Astrocyte of the cerebellum (primary cell): ENCODE measurements around the gene FUT3.

Experiments used
- DNase-seq: peaks from one replicate; pipeline ENCODE4 v3.0.0-alpha.2; 2011; ENCODE audit warnings: low read depth
- H3K4me3 ChIP-seq: 2 replicates; pipeline ENCODE4 v1.5.1; 2011; ENCODE audit warnings: mild to moderate bottlenecking, low read depth, low read length, moderate library complexity
- in situ Hi-C: cut with HindIII; loops from 2 replicates; pipeline ENCODE4 v1.10.0; 2017; ENCODE audit warnings: low sequenced_read_pairs
- TF ChIP-seq, protein P1 (sequence below): IDR thresholded peaks from 2 replicates; pipeline ENCODE4 v1.5.1; 2012; ENCODE audit warnings: low read length, low read depth, moderate library complexity, mild to moderate bottlenecking; ENCODE audit errors: missing control alignments

The FUT3 gene

DNA sequence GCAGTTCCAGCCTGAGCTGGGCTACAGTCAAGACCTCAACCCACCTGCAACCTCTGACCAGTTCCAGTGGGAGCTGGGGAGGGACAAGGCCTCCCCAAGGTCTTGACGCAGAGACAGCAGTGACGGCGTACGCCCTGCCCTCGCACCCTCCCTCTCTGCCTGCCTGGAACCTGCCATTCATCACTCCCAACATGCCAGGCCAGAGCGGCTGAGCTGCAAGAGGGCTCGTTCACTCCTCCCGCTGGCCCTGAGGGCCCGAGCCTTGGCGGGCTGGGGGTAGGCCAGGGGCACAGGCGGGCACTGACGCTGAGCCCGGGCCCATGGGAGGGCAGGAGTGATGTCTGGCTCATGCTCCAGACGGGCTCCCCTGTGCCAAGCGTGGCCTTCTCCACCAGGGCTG is 44.2 kb upstream of the FUT3 start:
- TF ChIP-seq, protein P1, sequence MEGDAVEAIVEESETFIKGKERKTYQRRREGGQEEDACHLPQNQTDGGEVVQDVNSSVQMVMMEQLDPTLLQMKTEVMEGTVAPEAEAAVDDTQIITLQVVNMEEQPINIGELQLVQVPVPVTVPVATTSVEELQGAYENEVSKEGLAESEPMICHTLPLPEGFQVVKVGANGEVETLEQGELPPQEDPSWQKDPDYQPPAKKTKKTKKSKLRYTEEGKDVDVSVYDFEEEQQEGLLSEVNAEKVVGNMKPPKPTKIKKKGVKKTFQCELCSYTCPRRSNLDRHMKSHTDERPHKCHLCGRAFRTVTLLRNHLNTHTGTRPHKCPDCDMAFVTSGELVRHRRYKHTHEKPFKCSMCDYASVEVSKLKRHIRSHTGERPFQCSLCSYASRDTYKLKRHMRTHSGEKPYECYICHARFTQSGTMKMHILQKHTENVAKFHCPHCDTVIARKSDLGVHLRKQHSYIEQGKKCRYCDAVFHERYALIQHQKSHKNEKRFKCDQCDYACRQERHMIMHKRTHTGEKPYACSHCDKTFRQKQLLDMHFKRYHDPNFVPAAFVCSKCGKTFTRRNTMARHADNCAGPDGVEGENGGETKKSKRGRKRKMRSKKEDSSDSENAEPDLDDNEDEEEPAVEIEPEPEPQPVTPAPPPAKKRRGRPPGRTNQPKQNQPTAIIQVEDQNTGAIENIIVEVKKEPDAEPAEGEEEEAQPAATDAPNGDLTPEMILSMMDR = no peak
- DNase-seq = no peak
- no peak overlapping the region for H3K4me3 ChIP-seq
- in situ Hi-C loops = no loop called here

DNA sequence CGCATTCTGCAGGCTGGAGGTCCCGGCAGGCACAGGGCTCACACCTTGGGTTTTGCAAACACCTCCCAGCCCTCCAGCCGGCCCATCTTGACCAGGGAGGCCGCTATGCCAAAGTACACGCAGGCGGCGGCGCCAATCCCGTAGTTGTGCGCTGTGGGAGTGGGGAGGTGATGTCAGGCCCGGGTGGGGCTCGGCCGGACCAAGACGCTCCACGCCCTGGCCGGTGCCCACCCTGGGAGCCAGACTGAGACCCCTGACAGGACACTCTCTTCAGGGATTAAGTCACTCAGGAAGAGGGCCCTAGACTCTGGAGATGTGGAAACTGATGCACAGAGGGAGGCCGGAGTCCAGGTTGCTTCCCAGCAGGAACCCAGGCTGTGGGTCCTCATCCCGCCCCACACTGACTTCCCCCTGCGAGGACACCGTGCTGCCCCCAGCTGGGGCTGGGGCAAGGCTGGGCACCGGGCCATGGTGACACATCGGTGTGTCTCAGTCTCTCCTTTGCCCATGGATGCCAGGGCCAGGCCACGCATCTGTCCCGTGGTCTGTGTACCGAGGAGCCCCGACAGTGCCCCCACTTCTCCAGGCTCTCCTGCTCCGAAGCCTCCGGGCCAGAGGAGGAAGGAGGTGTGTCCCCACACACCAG is 43.6 kb upstream of the FUT3 start:
- TF ChIP-seq, protein P1 = no peak
- no peak for DNase-seq
- no peak overlapping the region for H3K4me3 ChIP-seq
- in situ Hi-C loops = no loop called here

- in situ Hi-C loops = no loop called here
These were observed 42.9 kb upstream of the FUT3 start for GRCh38 chr19:5893907-5894703.

GRCh38 chr19:5893296-5893903 is 42.2 kb upstream of the FUT3 start:
- TF ChIP-seq, protein P1 = no peak
- no peak for DNase-seq
- no peak overlapping the region for H3K4me3 ChIP-seq
- in situ Hi-C loops = no loop called here

More at GRCh38 chr19:5893907-5894703, 42.9 kb upstream of the FUT3 start:
- no peak overlapping the region for H3K4me3 ChIP-seq
- TF ChIP-seq, protein P1 = no peak
- DNase-seq = no peak

DNA sequence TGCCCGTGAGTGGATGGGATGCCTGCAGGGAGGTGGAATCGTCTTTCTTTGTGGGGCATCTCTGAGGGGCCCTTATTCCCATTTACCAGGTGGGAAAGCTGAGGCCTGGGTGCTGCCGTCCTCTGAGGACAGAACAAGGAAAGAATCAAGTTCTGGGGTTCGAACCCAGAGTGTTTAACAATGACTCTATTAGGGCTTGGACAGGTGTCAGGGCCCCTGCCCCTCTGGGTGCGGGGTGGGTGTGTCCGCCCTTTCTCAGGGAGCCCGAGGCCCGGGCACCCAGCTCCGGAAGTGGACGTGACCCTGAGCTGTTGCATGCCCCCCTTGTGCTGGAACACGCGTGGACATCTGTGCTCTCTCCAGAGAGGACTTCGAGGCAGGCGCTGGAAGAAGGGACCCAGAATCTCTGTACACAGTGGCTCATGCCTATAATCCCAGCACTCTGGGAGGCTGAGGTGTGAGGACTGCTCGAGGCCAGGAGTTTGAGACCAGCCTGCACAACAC is 41.6 kb upstream of the FUT3 start:
- TF ChIP-seq, protein P1 = no peak
- in situ Hi-C loops = no loop called here
- no peak for DNase-seq
- H3K4me3 ChIP-seq = no peak overlapping the region

DNA sequence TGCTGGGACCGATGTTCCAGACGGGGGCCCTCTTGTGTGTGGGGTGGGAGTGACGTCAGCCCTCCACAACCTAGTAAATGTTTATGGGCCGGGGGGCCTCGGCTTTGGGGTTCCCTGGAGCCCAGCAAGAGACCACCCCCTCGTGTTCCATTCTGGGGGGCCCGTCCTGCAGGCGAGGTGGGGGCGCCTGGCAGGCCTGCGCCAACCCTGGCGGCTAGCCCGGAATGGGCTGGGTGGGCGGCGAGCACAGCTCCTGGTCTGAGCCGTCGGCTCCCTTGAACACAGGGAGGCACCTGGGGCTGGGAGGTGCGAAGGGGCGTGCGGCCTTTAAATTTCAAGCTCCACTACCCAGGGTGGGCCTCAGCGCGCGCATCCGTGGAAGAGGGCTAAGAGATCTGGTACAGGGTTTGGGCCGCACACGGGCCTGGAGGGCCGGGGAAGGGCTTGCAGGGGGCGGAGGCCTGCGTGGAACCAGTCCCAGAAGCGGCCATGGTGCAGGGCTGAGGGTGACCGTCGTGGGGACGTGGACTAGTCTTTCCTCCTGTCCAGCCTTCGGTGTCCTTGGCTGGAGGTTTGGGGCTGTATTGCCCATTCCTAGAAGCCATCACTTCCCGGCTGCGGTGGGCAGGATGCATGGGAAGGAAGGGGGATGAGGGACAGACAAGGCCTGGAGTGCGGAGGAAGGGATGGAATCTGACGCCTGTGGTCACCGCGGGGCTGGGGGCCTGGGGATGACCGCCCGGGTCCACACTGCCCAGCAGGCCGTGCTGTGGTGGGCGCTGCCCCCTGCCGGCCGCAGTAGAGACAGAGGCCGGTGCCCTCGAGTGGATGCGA is 40.9 kb upstream of the FUT3 start:
- in situ Hi-C loops = no loop called here

More for the DNA sequence above, 40.9 kb upstream of the FUT3 start:
- TF ChIP-seq, protein P1 = peak; percentile 69
- no peak overlapping the region for H3K4me3 ChIP-seq
- DNase-seq = no peak
